ENCODE measurements around the gene HMGXB4. TPM values are rescaled to one million over a fixed set of nuclear protein-coding genes. Genes with fewer than 3 reads are reported as not detected.

The HMGXB4 gene
- total and polyA plus RNA-seq, 2 of the 13 experiments (the other 11 are each of a cell fraction or from before 2014, with no cell fraction given): 13.9 to 16.3 TPM

GRCh38 chr22:35312198-35313059 lies 55.1 kb downstream of the HMGXB4 start (continued):
- no peak for TF ChIP-seq SNRNP70 (IDR thresholded peaks at IDR 0.05; ENCODE audit: low read depth, low read length)
- TF ChIP-seq DMAP1 (CRISPR knock-in tag; IDR thresholded peaks at IDR 0.05): peak; percentile 61; the same call in 1 of the 2 replicates
- no peak for TF ChIP-seq IRF1 (CRISPR knock-in tag; IDR thresholded peaks at IDR 0.05; ENCODE audit: low read depth)
- TF ChIP-seq JARID2 (CRISPR knock-in tag; IDR thresholded peaks at IDR 0.05; ENCODE audit: insufficient replicate concordance): no peak
- no peak for TF ChIP-seq PLSCR1 (CRISPR knock-in tag; IDR thresholded peaks at IDR 0.05; ENCODE audit: borderline replicate concordance)
- peak; percentile 21; the same call in 1 of the 2 replicates for TF ChIP-seq ZSCAN21 (CRISPR knock-in tag; IDR thresholded peaks at IDR 0.05; ENCODE audit: borderline replicate concordance)
- TF ChIP-seq NFAT5 (CRISPR knock-in tag; IDR thresholded peaks at IDR 0.05): no peak
- peak; percentile 50; the same call in 1 of the 2 replicates for TF ChIP-seq ZNF678 (CRISPR knock-in tag; IDR thresholded peaks at IDR 0.05)
- no peak for TF ChIP-seq ZNF207 (IDR thresholded peaks at IDR 0.05; ENCODE audit: borderline replicate concordance)
- TF ChIP-seq ZNF720 (CRISPR knock-in tag; IDR thresholded peaks at IDR 0.05): no peak
- no peak for TF ChIP-seq ZNF674 (CRISPR knock-in tag; IDR thresholded peaks at IDR 0.05; ENCODE audit: low read depth)
- TF ChIP-seq TAF1 (CRISPR knock-in tag; IDR thresholded peaks at IDR 0.05): peak; percentile 34; the same call in 1 of the 2 replicates
- no peak for TF ChIP-seq ZNF639 (CRISPR knock-in tag; conservative IDR thresholded peaks at IDR 0.05)
- TF ChIP-seq ZXDC (CRISPR knock-in tag; IDR thresholded peaks at IDR 0.05): no peak
- no peak for TF ChIP-seq SIX1 (CRISPR knock-in tag; IDR thresholded peaks at IDR 0.05; ENCODE audit: borderline replicate concordance)
- no peak for TF ChIP-seq POLR2G (IDR thresholded peaks at IDR 0.05; ENCODE audit: low read depth, low read length)
- TF ChIP-seq ZMYM3 (CRISPR knock-in tag; IDR thresholded peaks at IDR 0.05): peak; percentile 18; the same call in 1 of the 2 replicates

Measured in HepG2 (cell line).